HCT116 (cell line): ENCODE data around the gene ESR1. TPM values are rescaled to one million over a fixed set of nuclear protein-coding genes. Genes with fewer than 3 reads are reported as not detected.
A peak's percentile ranks its signal among the peaks of the same experiment; 100 is the strongest.

ENCODE experiments used
- ATAC-seq: fragments of 200-7000 bp; cut with Tn5 transposase; 2 replicates; pipeline ENCODE4 v1.9.1; 2020; ENCODE audit warnings: mild to moderate bottlenecking, moderate library complexity
- BruUV-seq: library from RNA; stranded (reverse); fragments of 400-500 nt; replicated peaks from 2 replicates; lab custom pipeline; 2021; lab: Mats Ljungman, UMichigan
- CTCF ChIA-PET: fragments of 300-600 bp; sonication (Branson Sonifier 250); formaldehyde crosslinking; loops from one replicate; lab custom pipeline; 2021; ENCODE audit warnings: antibody characterized with exemption; lab: Charles Lee
- POLR2A ChIA-PET: fragments of 300-600, 350-600 bp; sonication (Branson Sonifier 250); formaldehyde crosslinking; loops from one replicate; lab custom pipeline; 2021; ENCODE audit warnings: antibody characterized with exemption; lab: Charles Lee
- RAD21 ChIA-PET, 2 experiments: fragments of 300-600 bp; sonication (Branson Sonifier 250); formaldehyde crosslinking; loops; one replicate each; lab custom pipeline; 2023; ENCODE audit warnings: low total read pairs in 2 of 2; ENCODE audit not compliant: uncharacterized antibody in 2 of 2, unreplicated experiment in 2 of 2, low non-redundant PET in 1 of 2; lab: Charles Lee
- DNase-seq: peaks from one replicate; pipeline ENCODE4 v3.0.0-alpha.2; 2010; ENCODE audit warnings: low read depth, low spot score
- H2AFZ ChIP-seq: fragments of 200-600 bp; shearing (Covaris generic), sonication (generic); 2 replicates; pipeline ENCODE4 v1.6.1; 2017; ENCODE audit warnings: low read depth, mixed run types, mixed read lengths, antibody characterized with exemption, low read length; ENCODE audit not compliant: poor library complexity, severe bottlenecking
- H3K27ac ChIP-seq: 2 replicates; pipeline ENCODE4 v1.5.1; 2012; ENCODE audit warnings: low read depth, low read length
- H3K27me3 ChIP-seq: fragments of 200-600 bp; sonication (generic); 2 replicates; pipeline ENCODE4 v1.6.1; 2016; ENCODE audit warnings: mixed run types, low read length, mixed read lengths; ENCODE audit not compliant: insufficient read depth
- H3K36me3 ChIP-seq, 2 experiments: fragments of 200-500 bp in 1 of 2; fragments of 200-600 bp in 1 of 2; sonication (Bioruptor generic) in 1 of 2; sonication (generic) in 1 of 2; 2 replicates each; pipeline versions ENCODE4 v1.5.1 to v1.6.1; 2014 to 2016; ENCODE audit warnings: low read length in 2 of 2, inconsistent platforms in 1 of 2, mixed read lengths in 1 of 2, mixed run types in 1 of 2; ENCODE audit not compliant: insufficient read depth in 2 of 2, control insufficient read depth in 1 of 2
- H3K4me1 ChIP-seq, 2 experiments: fragments of 200-600 bp in 1 of 2; sonication (generic) in 1 of 2; 2 replicates each; pipeline versions ENCODE4 v1.5.1 to v1.6.1; 2012 to 2017; ENCODE audit warnings: low read length in 2 of 2, inconsistent platforms in 1 of 2, mild to moderate bottlenecking in 1 of 2, mixed read lengths in 1 of 2, mixed run types in 1 of 2, moderate library complexity in 1 of 2; ENCODE audit not compliant: insufficient read depth in 2 of 2, control insufficient read depth in 1 of 2
- H3K4me2 ChIP-seq: fragments of 200-600 bp; sonication (generic); 2 replicates; pipeline ENCODE4 v1.6.1; 2017; ENCODE audit warnings: mixed run types, low read length, mixed read lengths
- H3K4me3 ChIP-seq, 2 experiments: fragments of 200-600 bp in 1 of 2; sonication (generic) in 1 of 2; replicated peaks in 1 of 2; 2 replicates each; pipeline ENCODE4 v1.5.1; 2011 to 2016; ENCODE audit warnings: low read length in 2 of 2, control low read depth in 1 of 2, low read depth in 1 of 2, mild to moderate bottlenecking in 1 of 2, mixed read lengths in 1 of 2, mixed run types in 1 of 2
- H3K79me2 ChIP-seq: fragments of 200-600 bp; sonication (generic); 2 replicates; pipeline ENCODE4 v1.6.1; 2017; ENCODE audit warnings: mild to moderate bottlenecking, mixed run types, low read length, moderate library complexity, mixed read lengths; ENCODE audit not compliant: insufficient read depth
- H3K9ac ChIP-seq: fragments of 200-600 bp; sonication (generic); 2 replicates; pipeline ENCODE4 v1.6.1; 2016; ENCODE audit warnings: low read length, mixed read lengths
- H3K9me2 ChIP-seq: fragments of 200-600 bp; sonication (generic), shearing (Covaris generic); 2 replicates; pipeline ENCODE4 v1.6.1; 2017; ENCODE audit warnings: mixed run types, mild to moderate bottlenecking, moderate library complexity; ENCODE audit not compliant: insufficient read depth
- H3K9me3 ChIP-seq, 2 experiments: fragments of 200-500 bp in 1 of 2; fragments of 200-600 bp in 1 of 2; sonication (Bioruptor generic) in 1 of 2; sonication (generic) in 1 of 2; 2 replicates each; pipeline ENCODE4 v1.6.1; 2014 to 2017; ENCODE audit warnings: low read length in 2 of 2, mixed read lengths in 2 of 2, inconsistent platforms in 1 of 2, low read depth in 1 of 2, mild to moderate bottlenecking in 1 of 2, mixed run types in 1 of 2, moderate library complexity in 1 of 2; ENCODE audit not compliant: control insufficient read depth in 1 of 2, insufficient read depth in 1 of 2
- H4K20me1 ChIP-seq: fragments of 200-600 bp; sonication (generic), shearing (Covaris generic); 2 replicates; pipeline ENCODE4 v1.6.1; 2017; ENCODE audit warnings: mixed run types, mild to moderate bottlenecking, moderate library complexity; ENCODE audit not compliant: insufficient read depth
- ATF3 ChIP-seq: IDR thresholded peaks from 2 replicates; pipeline ENCODE4 v1.6.1; 2012
- CBX3 ChIP-seq: IDR thresholded peaks from 2 replicates; pipeline ENCODE4 v1.6.1; 2012; ENCODE audit warnings: low read depth
- CTCF ChIP-seq, 3 experiments: fragments of 200-600 bp in 1 of 3; sonication (generic) in 1 of 3; IDR thresholded peaks in 2 of 3; conservative IDR thresholded peaks in 1 of 3; 2 replicates each; pipeline ENCODE4 v1.5.1; 2012 to 2017; ENCODE audit warnings: low read depth in 2 of 3, low read length in 2 of 3, antibody characterized with exemption in 1 of 3, borderline replicate concordance in 1 of 3, control low read depth in 1 of 3, mild to moderate bottlenecking in 1 of 3, mixed read lengths in 1 of 3, mixed run types in 1 of 3, moderate library complexity in 1 of 3; ENCODE audit not compliant: insufficient read depth in 1 of 3
- EGR1 ChIP-seq: IDR thresholded peaks from 2 replicates; pipeline ENCODE4 v1.6.1; 2012; ENCODE audit warnings: low read depth
- JUND ChIP-seq: IDR thresholded peaks from 2 replicates; pipeline ENCODE4 v1.6.1; 2012
- SP1 ChIP-seq: IDR thresholded peaks from 2 replicates; pipeline ENCODE4 v1.6.1; 2012; ENCODE audit warnings: low read depth
- SRF ChIP-seq: IDR thresholded peaks from 2 replicates; pipeline ENCODE4 v1.6.1; 2012; ENCODE audit warnings: low read depth
- intact Hi-C: fragments of 100-400 bp; cut with micrococcal nuclease; formaldehyde crosslinking; loops from 2 replicates; pipeline ENCODE4 v1.10.0; 2022
- total RNA-seq: library from RNA; stranded (reverse); gene quantifications from one replicate; pipeline ENCODE4 v1.2.1, GENCODE V29; 2021; ENCODE audit not compliant: unreplicated experiment

Gene ESR1
- total RNA-seq, 1 experiment from 2014 or later = 0.17 TPM

DNA sequence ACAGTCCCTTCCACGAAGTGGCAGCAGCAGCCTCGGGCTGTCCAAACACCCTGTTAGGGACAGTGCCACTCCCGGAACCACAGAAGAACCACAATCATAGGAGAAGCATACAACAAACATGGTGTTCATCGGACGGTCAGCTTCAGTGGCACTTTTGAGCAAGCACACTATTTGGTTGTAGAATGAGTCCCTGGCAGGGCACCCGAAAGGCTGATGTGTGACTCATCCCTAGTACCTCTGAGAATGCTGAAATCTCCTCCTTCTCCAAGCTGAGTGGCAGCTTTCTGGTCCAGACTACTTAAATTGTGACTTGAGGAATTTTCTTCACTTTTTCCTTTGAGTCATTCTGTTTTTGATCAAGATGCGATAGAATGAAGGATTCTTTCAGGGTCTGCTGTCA, 282.5 kb downstream of the ESR1 start:
- RAD21 ChIA-PET = no interaction called here
- Histone ChIP-seq H3K9me3 (no peaks in the 10 kb centered on the region), H3K4me1 (peaks cover 3 to 38% of the 10 kb centered on the region in 2 experiments; a peak in 3 of 4 replicates), H3K9ac (no peak overlapping the region), H3K4me3 (no peak overlapping the region), H2AFZ (no peak overlapping the region), H3K9me2 (no peaks in the 10 kb centered on the region; the same call in 1 of the 2 replicates), H3K79me2 (no peaks in the 10 kb centered on the region), H3K36me3 (no peaks in the 10 kb centered on the region), H3K27ac (no peak overlapping the region), H3K27me3 (no peaks in the 10 kb centered on the region), H4K20me1 (no peaks in the 10 kb centered on the region), H3K4me2 (no peak overlapping the region)
- BruUV-seq = no TSS peak
- DNase-seq = no peak
- peak; percentile 42 for ATAC-seq
- POLR2A ChIA-PET = no interaction called here
- intact Hi-C loops = no loop called here
- TF ChIP-seq ATF3 = no peak
- TF ChIP-seq CTCF (IDR thresholded peaks at IDR 0.05 in 2 of 3, conservative IDR thresholded peaks at IDR 0.05 in 1 of 3; ENCODE audit: borderline replicate concordance in 1 of 3, insufficient read depth in 1 of 3, low read depth in 2 of 3, low read length in 2 of 3) = no peak
- CTCF ChIA-PET = no interaction called here

GRCh38 chr6:152091201-152091600, 283.7 kb downstream of the ESR1 start:
- no peak overlapping the region for H2AFZ ChIP-seq
- TF ChIP-seq SRF (no peak), ATF3 (no peak), JUND (no peak), EGR1 (no peak), CBX3 (no peak), SP1 (no peak)
- H4K20me1 ChIP-seq = no peaks in the 10 kb centered on the region
- CTCF ChIA-PET = no interaction called here
- no peaks in the 10 kb centered on the region for H3K9me3 ChIP-seq
- H3K9ac ChIP-seq = no peak overlapping the region
- DNase-seq = no peak
- H3K4me1 ChIP-seq = peaks cover 4 to 37% of the 10 kb centered on the region in 2 experiments; a peak in 3 of 4 replicates
- no peak for ATAC-seq
- BruUV-seq = no TSS peak
- no peak overlapping the region for H3K4me2 ChIP-seq
- H3K36me3 ChIP-seq = no peaks in the 10 kb centered on the region
- POLR2A ChIA-PET = no interaction called here
- H3K79me2 ChIP-seq = no peaks in the 10 kb centered on the region
- RAD21 ChIA-PET = no interaction called here
- intact Hi-C loops = no loop called here
- H3K27ac ChIP-seq = no peak overlapping the region
- H3K27me3 ChIP-seq = no peaks in the 10 kb centered on the region
- H3K9me2 ChIP-seq = no peaks in the 10 kb centered on the region; the same call in 1 of the 2 replicates
- no peak overlapping the region for H3K4me3 ChIP-seq
